GM21447 (cell line): Measurements from ENCODE around the gene PDPK1.
"Not testable (repeated sequence)": the region's sequence is repeated elsewhere in the genome, so short reads cannot be mapped to it uniquely, and the experiment has no call there.

Experiments used
- ATAC-seq: cut with Tn5 transposase; IDR thresholded peaks from one replicate; pipeline ENCODE4 v1.9.1; 2021; ENCODE audit not compliant: unreplicated experiment

PDPK1 gene

DNA sequence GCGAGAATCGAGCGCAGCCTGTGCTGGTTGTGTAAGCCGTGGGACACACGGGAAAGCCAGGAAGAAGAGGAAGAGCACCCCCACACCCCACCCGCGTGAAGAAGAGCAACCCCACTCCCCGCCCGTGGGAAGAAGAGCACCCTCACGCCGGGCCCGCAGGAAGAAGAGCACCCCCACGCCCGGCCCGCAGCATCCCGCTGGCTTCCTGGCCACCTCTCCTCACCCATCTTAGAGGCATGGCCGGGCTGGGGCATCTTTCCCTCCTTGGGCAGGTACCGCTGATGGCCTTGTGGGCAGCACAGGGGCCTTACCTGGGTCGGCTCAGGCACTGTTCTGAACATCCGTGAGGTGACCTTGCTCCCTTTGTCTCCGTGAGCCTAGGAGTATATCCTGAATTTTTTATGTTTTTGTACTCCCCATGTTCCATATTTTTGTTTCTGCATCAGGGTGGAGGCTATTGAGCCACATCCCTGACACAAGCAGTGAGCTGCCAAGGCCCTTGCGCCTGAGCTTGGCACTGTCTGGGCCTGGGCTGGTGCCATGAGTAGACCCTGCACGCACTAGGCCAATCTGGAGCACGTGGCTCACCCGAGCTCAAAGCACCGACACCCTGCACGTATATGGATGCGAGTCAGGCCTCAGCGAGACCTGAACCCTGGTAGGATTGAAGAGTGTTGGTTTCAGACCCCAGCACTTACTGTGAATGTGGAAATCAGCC lies 73.1 kb downstream of the PDPK1 start:
- no peak for ATAC-seq

DNA sequence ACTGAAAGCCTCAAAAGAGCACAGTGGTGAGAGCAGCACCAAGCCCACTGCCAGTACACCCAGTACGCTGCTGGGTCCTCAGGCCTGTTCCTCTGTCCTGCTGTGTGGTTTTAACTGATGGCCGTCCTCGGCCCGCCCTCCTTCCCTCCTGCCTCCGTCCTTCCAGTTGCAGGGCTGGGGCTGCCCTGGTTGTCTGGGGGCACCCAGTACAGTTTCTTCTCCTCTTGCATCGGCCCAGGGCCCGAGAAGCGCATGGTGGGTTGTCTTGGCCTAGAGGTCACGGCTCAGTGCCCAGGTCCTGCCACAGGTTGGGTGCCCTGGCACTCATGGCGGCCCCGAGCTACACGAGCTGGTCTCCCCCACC lies 73.7 kb downstream of the PDPK1 start:
- no peak for ATAC-seq

DNA sequence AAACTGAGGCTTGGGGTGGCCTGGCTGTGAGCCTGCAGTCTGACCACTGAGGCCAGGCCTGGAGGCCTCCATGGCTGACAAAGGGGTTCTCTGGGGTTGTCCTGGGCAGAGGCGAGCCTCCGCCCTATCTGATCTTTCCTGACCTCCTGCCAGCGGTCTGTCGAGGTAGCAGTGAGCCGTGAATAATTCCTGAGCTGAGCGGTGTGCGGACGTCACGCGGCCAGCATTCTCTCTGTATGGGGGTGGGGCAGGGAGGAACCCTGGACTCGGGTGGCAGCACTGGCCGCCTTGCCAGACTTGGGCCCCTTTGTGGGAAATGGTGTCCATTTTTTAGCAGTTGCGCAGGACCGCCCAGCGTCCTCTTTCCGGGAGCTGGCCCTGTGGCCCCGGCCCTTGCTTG lies 74.1 kb downstream of the PDPK1 start:
- ATAC-seq = not testable (repeated sequence)

DNA sequence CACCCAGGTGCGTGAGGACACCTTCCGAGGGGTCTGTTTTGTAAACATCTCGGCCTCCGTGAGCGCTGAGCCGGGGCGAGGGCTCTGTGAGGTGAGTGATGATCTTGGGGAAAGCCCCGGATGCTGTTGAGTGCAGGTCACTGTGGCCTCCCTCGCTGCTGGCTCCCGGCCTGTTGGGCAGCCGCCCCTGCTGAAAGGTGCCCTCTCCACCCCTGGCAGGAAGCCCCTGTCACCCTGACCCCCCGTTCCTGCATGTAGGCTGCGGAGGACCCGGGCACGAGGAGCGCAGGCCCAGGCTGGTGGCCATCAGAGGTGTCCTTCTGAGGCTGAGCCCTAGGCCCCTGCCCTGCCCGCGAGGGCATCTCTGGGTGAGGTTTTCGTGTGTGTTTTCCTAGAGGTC lies 75.4 kb downstream of the PDPK1 start:
- ATAC-seq = not testable (repeated sequence)

DNA sequence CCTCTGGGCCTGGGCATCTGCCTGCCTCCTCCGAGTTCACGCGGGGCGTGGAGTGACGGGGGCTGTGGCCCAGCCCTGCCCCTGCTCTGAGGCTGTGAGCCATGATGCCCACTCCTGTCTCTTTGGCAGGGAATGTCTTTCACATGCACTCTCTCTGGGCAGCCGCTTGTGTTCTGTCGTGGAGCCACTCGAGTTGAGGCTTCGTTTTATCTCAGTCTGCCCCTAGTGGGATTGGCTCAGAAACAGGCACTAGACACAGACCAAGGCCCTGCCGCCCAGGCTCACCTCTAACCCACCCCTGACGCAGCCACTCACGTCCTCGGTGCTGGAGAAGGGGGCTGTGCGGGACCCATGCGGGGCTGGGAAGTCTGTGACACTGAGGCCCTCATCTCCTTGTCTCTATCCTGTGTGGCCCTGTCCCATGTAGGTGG lies 77.0 kb downstream of the PDPK1 start:
- no peak for ATAC-seq

DNA sequence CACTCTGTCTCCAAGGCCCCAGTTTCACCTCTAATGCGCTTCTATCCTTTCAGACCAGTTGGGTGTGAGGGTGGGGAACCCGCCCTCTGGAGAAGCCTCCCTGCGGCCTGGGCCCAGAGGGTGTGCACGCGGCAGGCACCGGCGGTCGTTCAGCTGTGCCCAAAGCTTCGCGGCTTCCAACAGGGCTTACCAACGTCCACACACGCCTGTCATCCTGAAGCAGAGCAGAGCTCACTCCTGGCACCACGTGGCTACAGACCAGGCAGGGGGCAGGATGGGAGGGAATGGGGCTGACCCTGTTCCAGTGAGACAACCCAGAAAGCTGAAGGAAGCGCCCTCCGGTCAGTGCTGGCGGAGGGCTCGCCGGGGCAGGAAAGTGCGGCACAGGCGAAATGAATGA lies 81.1 kb downstream of the PDPK1 start:
- ATAC-seq = not testable (repeated sequence)

DNA sequence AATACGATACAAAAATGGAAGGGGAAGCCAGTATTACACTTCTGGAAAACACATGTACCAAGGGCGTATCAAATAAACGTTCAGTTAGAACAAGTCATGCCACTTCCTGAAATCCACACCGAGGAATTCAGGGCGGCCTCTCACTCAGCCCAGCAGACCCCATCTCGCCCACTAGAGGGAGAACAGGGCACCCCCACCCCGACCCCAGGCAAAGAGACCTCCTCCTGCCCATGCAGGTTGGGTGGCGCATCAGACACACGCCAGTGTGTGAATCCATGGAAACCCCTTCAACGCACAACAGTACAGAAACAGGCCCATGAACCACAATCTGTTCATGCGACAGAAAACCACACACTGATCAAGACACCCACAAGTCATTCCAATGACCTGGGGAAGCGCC lies 81.8 kb downstream of the PDPK1 start:
- not testable (repeated sequence) for ATAC-seq

DNA sequence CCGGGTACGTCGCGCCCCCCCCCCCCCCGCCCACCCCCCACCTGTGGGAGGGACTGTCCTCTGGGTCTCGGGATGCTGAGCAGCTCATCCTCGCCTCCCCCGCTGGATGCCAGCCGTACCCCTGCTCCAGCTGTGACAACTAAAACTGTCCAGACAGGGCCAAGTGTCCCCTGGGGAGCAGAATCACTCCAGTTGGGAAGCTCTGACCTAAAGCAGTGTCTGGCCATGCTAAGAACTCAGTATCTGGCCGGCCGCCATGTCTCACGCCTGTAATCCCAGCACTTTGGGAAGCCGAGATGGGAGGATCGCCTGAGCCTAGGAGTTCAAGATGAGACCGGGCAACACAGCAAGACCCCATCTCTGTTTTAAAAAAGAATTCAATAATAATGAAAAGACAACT lies 83.0 kb downstream of the PDPK1 start:
- not testable (repeated sequence) for ATAC-seq

DNA sequence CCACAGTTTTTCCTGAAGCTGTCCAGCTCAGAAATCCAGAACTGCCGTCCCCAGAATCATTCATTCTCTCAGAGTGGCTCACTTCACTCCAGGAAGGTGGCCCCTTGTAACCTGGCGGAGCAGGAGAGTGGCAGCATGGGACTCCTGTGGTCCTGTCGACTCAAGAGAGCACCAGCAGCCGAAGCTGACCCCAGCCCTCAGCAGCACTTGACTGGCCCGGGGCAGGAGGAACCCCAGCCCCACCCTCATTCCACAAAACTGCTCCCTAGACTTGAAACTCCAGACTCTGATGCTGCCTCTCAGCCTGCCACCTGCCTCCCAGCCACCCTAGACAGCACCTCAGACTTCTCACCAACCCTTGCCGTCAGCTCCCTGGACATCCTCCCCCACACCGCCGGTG lies 83.6 kb downstream of the PDPK1 start:
- not testable (repeated sequence) for ATAC-seq

DNA sequence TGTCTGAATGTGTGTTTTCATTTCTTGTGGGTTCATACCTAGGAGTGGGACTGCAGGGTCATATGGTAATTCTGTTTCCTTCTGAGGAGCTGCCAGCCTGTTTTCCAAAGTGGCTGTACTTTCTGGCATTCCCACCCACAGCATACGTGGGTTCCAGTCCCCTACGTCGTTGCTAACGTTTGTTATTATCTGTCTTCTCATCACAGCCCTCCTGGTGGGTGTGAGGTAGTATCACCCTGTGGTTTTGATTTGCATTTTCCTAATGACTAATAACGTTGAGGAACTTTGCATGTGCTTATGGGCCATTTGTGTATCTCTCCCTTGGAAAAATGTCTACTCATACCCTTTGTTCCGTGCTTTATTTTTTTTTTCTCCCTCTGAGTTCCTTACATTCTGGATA lies 89.3 kb downstream of the PDPK1 start:
- not testable (repeated sequence) for ATAC-seq

DNA sequence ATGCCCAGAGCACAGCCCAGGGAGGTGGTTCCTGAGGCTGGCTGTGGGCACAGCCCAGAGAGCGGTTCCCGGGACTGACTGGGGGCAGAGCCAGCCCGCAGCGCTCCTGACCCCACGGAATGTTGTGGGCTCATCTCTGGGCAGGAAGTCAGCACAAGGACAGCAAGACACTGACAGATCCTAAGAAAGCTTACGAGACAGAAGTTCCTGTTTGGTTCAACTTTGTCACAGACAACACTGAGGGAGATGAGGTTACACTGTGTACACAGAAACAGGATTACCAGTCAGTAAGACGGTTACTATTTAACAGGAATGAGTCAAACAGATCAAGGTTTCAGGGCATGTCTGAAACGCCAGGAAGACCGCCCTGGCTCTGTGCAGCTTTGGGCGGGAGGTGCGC lies 93.4 kb downstream of the PDPK1 start:
- not testable (repeated sequence) for ATAC-seq

DNA sequence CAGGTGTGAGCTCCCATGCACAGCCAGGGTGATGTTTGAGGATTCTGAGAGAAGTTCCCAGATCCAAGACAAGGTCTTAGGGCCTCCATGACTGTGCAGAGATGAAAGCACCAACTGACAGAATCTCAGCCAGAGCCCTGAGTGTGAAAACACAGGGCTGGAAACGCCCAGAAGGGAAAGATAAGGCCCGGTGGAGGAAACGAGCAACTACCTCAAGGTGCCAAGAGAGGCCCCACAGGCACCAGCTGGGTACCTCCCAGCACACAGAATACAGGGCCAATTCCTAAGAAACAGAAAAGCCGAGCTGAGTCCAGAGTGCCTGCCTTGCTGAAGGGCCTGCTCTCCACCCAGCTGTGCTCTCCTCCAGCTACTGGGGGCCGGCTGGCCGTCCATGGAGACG lies 94.5 kb downstream of the PDPK1 start:
- not testable (repeated sequence) for ATAC-seq

DNA sequence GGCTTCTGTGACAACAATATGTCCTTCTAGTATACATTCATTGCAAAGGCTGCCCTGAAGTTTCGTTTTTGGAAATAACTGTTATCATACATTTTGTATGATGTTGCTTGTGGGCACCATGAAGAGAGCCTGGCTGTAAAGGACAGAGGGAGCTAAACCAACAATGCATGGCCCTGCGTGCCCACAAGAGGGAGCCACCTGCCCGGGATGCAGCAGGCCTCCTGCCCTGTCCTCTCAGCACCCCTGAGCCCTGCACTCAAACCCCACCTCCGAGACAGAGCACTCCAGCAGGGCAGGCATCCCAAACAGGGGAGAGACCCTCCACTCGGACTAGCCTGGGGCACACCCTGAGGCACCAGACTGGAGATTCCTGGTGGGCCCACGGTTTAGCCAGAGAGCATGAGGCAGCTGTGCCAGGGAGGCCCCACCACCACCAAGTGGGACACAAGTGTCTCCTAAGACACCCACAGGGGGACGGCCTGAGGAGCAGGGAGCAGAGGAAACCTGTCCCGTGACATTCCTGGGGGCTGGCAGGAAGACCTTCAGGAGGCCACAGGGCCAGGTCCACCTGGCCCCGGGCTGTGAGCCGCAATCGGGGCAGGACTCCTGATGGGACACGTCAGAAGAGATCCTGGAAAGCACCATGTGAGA lies 101.4 kb downstream of the PDPK1 start:
- not testable (repeated sequence) for ATAC-seq

DNA sequence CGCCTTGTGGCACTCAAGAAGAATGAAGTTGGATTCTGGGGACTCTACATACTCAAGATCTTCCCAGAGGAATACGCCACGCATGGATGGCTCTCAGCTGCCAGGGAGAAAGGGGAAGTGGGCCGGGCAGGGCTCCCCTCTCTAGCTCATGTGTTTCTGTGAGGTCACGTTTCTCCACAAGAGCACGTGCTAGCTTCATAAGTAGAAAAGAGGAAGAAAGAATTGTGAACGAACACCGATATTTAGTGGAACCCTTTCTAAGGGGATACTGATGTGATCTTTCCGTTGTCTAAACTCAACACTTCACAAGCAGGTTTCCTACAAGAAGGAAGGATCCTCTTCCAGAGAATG lies 101.9 kb downstream of the PDPK1 start:
- ATAC-seq = not testable (repeated sequence)

DNA sequence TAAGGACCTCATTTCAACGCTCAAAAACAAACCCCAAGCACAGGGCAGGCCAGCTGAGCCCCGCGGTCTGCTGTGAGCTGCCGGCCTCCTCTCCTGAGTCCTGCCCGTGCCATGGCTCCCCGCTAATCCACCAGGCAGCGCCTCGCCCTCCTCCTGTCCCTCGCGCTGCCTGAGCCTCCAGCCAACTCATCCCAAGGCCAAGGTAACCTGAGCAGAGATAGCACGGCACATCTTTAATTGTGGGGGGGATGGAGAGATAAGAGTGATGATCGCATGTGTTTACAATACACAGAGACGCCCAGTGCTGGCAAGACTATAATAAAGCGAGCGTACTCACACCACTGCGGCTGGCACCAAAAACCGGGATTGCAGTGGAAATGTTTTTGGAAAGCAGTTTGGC lies 104.7 kb downstream of the PDPK1 start:
- not testable (repeated sequence) for ATAC-seq

DNA sequence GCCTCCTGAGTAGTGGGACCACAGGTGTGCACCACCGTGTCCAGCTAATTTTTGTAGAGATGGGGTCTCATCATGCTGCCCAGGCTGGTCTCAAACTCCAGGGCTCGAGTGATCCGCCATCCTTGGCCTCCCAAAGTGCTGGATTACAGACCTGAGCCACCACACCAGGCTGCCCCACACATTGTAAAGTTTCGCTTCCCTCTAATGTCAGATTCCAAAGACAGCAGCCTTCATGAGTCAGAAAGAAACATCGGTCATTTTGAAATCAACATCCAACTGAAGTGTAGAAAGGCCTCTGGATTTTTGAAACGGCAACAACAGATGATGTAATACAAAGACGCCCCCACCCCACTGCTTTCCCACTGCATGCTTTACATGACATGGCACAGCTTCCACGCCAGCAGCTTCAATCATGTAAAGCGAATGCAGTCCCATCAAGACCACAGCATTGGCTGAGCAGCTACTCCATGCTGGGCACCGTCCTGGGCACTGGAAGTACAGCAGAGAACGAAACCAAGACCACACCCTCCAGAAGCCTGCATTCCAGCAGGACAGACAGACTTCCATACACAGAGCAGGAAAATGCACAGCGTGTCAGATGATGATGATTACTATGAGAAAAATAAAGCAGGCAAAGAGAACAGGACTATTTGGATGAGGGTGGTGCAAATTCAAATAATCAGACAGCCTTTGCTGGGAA lies 107.1 kb downstream of the PDPK1 start:
- not testable (repeated sequence) for ATAC-seq

DNA sequence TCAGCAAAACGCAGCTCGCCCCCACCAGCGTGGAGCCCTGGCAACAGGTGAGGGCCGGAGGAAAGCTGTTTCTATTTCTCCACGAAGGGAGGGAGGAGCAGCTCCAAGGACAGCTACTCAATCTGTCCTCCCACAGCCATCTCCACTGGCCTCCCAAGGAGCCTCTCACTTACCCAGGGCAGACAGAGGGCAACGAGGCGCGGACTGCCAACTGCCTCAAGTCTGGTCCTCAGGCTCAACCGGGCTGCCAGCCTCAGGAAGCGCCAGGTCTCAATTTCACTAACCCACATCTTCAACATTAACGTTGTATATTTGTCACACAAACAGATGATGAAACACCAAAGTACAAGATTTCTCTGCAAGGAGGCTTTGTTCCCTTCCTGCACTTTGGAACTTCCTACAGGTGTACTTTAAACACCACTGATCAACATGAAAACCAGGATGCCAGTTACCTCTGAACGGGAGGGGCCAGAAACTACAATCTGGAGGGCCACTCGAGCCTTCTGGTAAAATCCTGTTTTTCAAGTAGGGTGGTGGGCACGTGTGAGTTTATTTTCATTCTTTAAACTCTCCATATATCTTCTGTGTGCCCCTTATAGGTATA lies 113.5 kb downstream of the PDPK1 start:
- not testable (repeated sequence) for ATAC-seq
